Activated CD4-positive, alpha-beta T cell treated with anti-CD3 and anti-CD28 coated beads, Interleukin-2, amount 50 U/mL, for 16 hours (primary cell): ENCODE results near the gene FTO.

ENCODE experiments used
- DNase-seq: peaks from one replicate; pipeline ENCODE4 v3.0.0-alpha.2; 2020

The FTO gene

DNA sequence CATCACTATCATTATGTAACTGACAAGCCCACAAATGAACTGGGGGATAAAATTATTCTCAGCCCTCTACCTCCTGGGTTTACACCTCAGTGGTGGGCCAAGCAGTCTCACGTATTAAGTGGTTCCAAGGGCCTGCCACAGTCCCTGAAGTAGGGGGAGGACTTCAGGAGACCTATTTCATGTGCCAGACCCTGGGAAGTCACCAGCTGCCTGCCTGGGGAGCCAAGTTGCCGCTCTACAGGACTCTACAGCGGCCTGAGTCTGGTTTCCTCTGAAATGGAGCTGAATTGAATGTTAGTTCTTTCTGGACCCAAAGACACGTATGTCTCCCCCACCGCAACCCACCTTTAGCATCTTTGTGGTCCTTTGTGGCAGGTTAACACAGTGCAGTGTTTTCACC is 395.7 kb downstream of the FTO start:
- DNase-seq: no peak

DNA sequence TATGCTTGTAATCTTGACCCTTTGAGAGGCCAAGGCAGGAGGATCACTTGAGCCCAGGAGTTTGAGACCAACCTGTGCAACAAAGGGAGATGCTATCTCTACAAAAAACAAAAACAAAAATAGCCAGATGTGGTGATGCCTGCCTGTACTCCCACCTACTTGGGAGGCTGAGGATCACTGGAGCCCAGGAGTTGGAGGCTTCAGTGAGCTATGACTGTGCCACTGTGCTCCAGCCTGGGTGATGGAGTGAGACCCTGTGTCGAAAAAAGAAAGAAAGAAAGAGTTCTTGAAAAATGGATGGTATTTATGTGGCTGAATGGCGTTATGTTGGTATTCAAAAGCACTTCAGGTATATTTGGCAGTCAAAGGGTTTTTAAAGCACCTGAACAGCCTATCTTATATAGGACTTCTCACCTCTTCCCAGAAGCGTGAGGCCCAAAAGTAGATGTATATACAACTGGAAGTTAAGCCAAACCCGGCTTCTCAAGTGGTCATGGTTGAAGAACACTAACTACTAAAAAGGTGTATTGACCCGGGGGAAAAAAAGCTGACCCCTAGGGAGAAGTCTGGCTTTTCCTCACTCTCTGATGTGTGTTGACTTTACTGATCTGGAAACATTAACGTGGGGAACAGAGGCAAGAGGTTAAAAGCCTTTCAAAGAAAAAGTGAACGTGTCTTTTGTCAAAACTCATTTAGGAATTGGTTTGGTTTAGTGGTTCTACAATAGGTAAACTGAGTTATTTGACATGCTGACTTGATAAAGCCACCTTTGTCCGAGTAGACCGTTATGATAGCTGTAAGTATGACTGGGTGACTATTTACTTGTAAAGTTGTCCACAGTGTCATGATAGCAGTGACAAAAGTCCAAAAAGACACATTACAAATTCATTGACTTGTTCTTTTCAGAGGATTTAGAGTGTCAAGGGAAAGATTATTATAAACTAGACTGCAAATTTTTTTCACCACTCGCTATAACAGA is 399.2 kb downstream of the FTO start:
- DNase-seq: no peak

DNA sequence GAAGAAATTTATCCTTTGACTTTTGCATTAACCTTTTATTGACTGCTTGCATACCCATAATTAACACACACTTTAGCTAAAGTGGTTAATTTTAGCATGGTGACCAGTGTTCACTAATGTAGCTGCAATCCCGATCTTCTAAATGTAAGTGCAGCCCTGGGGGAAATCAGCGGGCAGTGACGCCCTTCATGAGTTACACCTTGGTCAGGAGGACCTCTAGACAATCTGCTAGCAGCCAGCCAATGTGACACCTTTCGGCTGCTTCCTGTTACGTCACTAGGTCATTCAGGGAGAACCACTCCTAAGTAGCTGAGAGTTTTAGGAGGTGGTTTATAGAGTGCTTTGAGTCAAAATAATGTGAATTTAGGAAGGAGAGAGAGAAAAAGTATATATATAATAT is 402.1 kb downstream of the FTO start:
- DNase-seq: no peak

GRCh38 chr16:54107583-54108202 is 403.7 kb downstream of the FTO start:
- no peak for DNase-seq

DNA sequence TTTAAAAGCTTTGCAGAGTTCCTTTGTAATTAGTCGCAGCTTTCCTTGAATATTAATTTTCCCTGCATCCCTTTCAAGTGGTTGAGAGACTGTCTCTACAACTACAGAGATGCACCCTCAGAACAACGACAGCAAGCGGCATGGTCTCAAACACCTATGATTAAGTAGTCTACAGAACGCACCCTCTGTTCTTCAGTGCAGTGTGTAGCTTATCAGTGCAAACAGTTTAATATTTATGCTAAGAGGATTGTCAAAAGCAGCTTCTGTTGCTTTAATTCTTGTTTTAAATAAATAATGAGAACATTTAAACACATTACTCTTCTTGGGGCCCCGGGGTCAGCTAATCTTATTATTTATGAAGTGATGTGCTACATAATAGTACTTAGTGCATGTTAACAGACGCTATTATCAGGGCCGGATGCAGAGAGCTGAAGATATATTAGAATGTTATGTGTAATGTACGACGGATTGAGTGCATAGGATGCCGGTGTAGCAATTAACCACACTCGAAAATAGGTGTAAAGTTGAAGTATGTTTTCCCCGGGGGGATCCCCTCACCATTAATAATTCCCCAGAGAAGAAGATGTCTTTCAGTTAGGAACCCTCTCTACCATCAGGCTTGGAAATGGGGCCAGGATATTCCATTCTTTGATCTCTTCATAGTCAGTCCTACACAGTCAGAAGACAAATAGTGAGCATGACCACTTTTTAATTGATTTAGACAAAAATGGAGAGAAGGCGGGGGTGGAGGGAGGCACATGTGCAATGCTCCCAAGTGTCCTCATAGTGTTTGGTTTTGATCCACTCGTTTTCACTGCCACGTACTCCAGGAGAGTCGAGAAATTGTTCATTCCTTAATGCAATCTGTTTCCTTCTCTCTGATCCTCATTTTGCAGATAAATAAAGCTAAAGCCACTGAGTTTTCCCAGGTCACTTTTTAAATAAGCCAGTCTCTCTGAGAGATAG is 406.3 kb downstream of the FTO start:
- DNase-seq: no peak

- no peak for DNase-seq
Measured at GRCh38 chr16:54112451-54113206, 408.7 kb downstream of the FTO start.

GRCh38 chr16:54115558-54115957 is 411.6 kb downstream of the FTO start:
- DNase-seq: no peak

- DNase-seq: no peak
Measured at GRCh38 chr16:54116124-54116655, 412.2 kb downstream of the FTO start.

DNA sequence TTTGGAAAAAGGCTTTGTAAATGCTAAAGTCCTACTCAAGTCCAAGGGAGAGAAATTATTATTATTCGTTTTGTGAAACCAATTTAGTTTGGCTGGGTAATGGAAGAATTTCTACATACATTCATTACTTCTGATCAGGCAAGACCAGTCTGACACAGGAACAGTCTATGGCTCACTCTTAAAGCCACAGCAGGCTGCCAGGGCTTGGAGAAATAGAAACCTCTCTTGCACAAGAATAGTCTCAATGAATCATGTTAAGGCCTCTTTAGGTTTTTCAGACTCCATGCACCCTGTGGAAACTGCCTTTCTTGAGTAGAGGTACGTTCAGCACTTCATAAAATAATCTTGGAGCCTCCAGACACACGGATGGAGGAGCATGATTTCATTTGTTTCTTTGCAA is 414.9 kb downstream of the FTO start:
- DNase-seq: no peak

DNA sequence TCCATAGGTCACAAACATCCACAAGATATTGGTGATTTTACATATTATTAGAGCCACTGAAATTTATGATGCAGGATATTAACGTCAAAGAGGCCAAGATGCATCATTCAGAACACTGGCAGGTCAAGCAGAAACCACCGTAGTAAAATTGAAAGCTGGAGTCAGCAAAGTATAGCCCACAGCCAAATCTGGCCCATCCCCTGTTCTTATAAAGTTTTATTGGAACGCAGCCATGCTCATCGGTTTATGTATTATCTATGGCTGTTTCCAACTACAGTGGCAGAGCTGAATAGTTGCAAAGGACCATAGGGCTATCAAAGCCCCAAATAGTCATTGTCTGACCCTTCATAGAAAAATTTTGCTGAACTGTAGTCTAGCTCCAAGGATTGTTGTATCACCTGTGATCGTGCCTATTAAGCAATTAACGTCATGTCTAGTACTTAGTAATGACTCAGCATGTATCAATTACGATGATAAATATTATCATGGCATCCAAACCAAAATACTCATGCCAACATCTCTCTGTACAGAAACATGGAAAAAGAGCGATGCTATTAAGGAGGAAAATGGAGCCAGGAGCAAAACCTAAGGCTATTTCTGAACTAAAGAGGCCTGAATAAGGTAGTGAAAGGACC is 417.0 kb downstream of the FTO start:
- DNase-seq: no peak

DNA sequence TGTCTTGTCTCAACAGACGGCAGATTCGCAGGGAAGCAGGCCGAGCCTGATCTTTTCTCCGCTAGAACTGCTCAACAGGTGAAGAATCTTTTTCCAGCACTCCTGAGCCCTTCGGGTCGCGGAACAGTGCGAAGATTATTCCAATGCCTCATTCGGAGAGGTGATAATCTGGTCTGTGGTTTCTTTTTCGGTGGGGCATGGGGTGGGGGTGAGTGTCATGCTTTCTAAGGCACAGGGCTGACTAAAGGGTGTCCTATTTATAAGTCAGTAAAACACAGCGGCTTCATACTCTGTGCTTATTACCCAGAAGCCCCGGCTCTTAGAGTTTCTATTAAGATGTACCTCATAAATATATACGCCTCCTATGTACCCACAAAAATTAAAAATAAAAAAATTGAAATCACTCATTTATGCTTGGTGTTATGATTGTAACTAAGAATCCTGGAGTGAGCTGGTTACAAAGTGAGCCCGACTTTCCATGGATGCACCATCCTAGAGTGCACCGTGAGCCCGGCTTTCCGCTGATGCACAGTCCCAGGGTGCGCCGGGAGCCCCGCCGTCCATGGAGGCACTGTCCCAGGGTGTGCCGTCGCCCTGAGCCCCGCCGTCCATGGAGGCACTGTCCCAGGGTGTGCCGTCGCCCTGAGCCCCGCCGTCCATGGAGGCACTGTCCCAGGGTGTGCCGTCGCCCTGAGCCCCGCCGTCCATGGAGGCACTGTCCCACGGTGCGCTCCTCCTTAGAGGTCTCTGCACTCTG is 417.8 kb downstream of the FTO start:
- DNase-seq: no peak

DNA sequence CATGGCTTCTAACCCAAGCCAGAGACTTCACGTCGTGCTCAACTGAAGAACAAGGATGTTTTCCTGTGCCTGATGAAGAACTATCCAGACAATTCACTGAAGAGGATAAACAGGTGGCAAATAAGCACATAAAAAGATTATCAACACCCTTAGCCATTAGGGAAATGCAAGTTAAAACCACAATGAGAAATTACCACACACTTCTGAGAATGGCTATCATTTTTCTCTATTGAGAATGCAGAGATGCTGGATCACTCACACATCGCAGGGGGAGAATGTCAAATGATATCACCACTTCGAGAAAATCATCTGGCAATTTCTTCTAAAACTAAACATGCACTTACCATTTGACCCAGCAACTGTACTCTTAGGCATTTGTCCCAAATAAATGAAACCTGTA is 419.8 kb downstream of the FTO start:
- DNase-seq: no peak

DNA sequence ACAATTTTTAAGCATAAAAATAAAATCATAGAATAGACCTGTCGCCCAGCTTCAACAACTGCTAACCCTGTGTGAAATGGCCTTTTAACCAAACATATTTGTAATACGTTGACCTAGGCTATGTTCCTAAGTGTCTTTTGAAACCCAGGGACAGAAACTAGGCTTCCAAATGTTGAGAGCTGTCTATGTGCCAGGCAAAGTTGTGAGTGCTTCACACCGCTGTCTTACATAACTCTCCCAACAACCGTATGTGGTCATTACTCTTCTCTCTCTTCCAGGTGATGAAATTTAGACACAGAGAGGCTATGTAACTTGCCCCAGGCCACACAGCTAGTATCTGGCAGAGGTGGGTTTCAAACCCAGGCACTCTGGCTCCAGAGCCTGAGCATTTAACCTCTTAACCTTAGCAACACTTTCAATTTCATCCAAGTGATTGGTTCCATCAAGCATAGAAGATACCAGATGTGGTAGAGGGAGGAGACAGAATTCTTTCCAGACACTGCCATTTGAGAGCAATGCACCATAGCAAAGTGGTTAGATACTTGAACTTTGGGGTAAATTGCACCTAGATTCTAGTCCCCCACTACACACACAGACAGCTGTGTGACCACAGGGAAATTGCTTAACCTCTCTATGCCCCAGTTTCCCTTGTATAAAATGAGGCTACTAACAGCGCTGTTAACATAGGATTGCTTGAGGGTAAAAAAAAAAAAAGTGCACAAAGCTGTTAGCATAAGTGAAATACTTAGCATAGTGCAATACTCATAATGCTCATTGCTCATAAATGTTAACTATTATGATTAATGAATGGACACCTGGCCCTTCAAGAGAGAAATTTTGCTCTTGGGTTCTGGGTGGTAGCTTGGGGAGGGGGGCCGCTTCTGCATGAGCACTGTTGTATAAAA is 422.0 kb downstream of the FTO start:
- DNase-seq: no peak

GRCh38 chr16:54126907-54127306 is 423.0 kb downstream of the FTO start:
- no peak for DNase-seq

- no peak for DNase-seq
Measured at GRCh38 chr16:54128629-54129234, 424.8 kb downstream of the FTO start.

DNA sequence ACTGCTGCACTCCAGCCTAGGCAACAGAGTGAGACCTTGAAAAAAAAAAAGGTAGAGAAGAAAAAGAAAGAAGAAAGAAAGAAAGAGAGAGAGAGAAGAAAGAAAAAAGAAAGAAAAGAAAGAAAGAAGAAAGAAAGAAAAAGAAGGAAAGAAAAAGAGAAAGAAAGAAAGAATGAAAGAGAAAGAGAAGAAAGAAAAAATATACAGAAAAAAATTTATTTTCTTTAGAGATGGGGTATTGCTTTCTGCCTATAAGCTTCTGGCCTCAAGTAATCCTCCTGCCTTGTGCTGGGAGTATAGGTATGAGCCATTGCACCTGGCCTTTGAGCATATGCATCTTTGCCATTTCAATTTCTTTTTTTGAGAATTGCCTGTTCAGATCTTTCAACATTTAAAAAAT is 425.9 kb downstream of the FTO start:
- no peak for DNase-seq

GRCh38 chr16:54135361-54136275 is 431.7 kb downstream of the FTO start:
- DNase-seq: no peak

- no peak for DNase-seq
Measured at GRCh38 chr16:54136276-54136625, 432.3 kb downstream of the FTO start.
